Measurements from ENCODE around the gene VTCN1. TPM values are rescaled to one million over a fixed set of nuclear protein-coding genes. Genes with fewer than 3 reads are reported as not detected.

Gene VTCN1
- total RNA-seq, 1 donor from 2014 or later = not detected

DNA sequence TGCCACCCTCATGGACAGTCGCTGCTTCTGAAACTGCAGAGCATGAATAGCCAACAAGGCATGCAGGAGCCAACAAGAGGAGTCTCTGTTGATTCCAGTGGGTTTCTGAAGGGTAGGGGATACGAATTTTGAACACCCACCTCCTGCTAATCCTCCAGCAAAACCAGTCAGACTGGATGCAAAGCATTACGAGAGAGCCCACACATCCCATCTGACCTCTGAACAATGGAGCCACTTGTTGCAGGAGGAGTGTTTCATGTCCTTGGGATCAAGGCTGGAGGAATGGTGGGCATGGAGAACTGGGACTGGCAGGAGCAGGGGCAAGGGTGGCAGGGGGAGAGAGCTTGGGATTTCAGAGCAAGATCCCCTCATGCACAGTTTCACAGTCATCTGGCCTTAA, 1.6 kb downstream of the VTCN1 start:
- DNase-seq (ENCODE audit: low read depth, low spot score) = no peak

DNA sequence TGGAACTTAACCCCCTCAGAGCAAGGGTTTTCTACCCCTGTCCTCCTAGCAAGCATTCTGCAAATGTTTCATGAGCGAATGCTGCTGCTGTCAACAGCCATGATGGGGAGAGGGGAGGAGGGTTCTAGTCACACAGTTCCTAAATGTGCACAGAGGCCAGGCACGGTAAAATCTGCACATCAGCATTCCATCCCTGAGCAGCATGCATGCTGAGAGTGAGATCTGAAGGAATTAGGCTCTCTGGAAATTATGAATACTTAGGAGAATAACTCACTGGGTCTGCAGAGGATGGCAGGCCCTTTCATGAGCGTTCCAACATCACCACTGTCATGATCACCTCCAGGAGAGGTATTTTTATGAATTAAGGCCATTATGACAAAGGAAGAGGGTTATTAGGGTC, 2.1 kb downstream of the VTCN1 start:
- no peak for DNase-seq (ENCODE audit: low read depth, low spot score)

DNA sequence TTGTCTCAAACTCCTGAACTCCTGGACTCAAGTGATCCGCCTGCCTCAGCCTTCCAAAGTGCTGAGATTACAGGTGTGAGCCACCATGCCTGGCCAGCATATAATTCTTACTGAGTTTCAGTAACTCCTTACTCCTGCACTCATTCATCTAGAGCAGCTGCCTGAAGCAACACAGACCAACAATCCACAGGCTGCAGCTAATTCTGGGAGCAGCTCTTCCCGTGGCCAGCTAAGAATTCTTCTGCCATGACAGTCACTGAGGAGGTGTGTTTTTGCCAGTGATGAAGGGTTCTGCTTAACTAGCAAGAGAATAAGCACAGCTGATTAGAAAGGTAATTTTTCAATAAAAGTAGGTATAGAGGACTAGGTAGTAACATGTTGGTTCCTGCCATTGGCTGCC, 5.4 kb downstream of the VTCN1 start:
- no peak for DNase-seq (ENCODE audit: low read depth, low spot score)

DNA sequence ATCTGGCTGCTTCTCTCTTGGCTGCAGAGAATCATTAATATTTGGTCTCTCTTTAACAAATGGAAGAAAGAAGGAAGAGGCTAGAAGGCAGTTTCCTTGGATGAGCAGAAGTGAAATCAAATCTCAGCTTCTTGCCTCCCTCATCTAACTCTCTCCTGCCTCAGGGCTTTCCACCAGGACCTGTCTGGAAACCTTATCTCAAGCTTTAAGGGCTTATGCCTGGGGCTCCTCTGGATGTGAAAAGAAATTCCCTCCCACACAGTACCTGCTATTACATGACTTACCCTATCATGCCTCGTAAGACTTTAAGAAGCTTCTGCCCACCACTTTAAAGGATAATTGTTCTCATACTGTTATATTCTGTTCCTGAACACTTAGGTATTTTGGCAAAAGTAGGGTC, 8.9 kb downstream of the VTCN1 start:
- no peak for DNase-seq (ENCODE audit: low read depth, low spot score)

DNA sequence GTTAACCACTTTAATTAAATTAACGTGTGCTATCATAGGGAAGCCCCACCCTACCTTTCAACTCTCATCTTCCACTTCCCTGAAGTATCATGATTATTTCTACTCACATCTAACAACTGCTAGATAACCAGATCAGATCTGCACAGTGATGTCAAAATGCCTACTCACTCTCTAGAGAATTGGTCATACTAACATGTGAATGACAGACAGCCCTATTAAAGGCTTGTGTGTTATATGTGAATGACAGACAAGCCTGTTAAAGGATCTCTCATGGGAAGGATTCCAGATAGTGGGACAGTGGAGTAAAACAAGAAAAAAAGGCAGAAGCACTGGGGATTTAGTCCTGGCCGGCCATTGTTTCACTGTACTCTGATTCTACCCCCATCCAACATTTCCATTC, 12.6 kb downstream of the VTCN1 start:
- DNase-seq (ENCODE audit: low read depth, low spot score) = no peak

DNA sequence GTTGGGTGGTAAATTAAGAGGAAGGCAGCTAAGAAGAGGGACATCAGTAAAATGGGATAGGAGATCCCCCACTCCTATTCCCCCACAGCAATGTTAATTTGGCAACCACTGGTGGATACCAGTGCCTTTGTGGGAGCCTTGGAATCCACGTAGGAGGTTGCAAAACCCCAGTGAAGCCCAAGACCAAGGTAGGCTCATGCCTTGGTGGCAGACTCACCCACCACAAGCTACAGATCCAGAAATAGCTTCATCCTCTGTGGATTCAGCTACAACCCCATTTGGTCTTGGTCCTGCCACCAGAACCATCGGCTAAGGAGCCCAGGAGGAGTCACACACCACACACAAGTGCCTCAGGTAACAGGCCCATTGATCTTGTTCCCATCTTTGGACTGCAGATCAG, 21.0 kb downstream of the VTCN1 start:
- no peak for DNase-seq (ENCODE audit: low read depth, low spot score)

DNA sequence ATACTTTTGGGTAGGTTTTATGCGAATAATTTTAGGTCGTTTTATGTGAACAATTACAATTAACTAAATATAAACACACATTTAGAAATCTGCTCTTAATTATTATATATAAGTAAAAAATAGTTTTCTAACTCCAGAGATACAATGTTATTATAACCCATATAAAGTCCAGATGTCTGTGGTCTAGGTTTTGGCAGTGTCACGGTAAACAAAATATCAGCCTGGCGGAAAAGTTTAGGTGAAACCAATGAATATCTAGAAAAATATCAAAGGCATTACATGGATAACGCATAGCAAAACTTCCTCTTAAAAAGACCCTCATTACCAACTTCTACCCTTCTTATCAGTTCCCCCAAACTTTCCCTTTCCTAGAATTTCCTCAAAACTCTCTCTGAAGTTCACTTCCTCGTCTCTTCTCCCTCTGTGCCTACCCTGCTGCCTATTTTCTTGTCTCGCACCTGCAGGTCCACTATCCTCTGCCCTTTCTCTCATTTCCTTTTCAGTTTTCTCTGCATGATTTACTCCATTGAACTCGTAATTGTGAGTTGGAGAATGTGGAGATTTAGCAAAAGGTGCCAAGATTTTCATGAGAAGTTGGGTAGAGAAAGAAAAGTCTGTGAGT, 21.8 kb downstream of the VTCN1 start:
- no peak for DNase-seq (ENCODE audit: low read depth, low spot score)

DNA sequence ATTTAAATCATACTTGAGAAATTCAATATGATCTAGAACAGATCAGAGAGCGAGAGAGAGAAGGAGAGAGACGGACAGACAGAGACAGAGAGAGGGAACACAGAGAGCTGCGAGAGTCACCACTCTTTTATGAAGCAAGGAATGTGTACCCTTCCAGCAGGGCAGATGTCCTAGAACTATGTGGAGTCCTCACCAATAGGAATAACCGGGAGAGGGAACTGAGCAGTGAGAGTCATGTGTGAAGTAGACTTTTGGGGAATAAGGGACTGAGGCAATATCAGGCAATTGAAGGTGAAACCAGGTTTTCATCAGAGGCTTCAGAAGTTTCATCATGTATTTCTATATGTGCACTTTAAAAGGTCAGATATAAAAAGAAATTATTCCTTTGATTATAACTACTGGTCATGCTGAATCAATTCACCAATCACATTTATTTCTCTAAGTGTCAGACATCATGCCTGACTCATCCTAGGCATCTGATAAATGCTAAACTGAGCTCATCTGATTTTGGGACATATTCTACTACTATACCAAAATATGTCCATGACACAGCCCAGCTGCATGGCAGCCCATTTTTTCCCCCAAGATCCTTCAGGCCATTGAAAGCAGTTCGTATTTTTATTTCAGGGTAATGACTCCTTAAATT, 22.4 kb downstream of the VTCN1 start:
- DNase-seq (ENCODE audit: low read depth, low spot score) = no peak

DNA sequence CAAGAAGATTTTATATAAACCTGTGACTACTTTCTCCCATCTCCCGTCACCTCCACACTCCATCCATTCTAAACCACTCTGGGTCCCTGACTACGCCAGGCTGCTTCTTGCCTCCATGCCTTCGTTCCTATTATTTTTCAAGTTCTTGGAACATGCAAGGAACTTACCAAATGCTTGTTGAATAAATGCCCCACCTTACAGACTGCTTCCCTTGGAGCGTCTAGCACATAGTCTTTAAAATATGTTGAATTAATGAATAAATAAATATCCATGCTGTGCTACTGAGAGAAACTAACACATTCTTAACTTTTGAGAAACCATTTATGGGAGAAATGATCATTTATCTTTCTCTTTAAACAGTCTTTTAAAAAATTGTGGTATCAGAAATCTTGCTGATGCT, 27.6 kb downstream of the VTCN1 start:
- no peak for DNase-seq (ENCODE audit: low read depth, low spot score)

DNA sequence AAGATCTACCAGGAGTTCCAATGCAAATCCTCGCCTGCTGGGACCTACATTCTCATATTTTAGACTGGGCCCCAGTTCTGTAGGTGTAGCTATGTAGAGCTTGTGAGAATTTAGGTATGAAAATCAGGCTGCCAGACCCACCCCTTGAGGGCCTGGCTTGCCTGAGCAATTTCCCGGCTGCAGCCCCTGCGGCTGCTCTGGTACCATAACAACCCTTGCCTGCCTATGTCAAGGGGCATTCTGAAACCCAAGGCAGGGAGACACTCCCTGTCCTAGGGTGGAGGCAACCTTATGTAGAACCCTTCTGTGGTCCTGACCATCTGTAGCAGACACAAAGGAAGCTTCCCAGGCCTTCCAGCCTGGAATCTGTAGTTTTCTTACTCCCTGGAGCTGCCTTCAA, 28.4 kb downstream of the VTCN1 start:
- DNase-seq (ENCODE audit: low read depth, low spot score) = no peak

DNA sequence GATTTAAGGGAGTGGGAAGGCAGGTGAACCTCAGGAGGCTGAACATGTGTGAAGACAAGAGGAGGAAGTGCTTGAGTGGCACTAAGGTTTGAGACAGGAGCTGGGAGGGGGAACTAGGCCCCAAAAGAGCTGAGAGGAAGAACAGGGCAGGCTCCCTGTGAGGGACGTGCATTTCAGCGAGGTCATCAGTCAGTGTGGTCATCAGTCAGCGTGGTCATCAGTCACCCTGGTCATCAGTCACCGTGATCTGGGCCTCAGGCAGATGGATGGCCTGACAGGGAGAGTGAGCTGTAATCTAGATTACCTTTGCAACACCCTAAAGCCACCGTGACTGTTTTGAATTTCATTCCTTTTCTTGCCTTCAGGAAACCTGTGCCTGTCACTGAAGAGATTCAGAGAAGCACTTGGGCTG, 29.1 kb downstream of the VTCN1 start:
- no peak for DNase-seq (ENCODE audit: low read depth, low spot score)

DNA sequence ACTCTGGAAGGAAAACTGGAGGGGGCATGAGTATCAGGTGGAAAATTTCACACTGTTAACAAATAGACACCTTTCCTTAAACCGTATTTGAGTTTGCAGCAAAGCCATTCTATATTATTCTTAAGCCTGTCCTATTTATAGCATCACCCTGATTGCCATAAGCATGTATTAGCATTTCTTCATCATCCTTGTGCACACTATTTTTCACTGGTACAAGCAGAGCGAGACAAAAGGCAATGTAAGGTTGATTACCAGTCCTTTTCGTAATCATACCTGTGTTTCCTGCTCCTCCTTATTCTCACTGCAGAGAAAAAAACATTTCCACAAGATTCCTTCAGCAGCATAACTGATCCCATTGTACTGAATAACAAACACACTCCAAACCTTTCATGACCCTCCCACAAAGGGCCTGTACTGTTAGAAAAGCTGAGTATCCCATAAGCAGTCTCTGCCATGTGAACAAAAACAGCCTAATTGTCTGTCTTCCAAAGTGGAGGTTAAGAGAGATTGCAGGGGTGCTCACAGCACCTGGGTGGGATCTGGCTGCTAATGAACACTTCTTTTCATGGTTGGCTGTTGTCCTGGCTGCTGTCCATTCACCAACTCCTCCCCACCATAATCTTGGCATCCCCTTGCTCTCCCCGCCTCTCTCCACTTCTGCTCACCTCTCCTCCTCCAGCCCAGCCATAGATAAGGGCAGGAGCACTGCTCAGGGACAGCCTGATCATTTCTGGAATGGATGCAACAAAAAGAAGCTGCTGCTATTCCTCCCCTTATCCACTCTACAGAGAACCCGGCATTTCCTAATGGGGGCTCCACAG, 30.4 kb downstream of the VTCN1 start:
- no peak for DNase-seq (ENCODE audit: low read depth, low spot score)

DNA sequence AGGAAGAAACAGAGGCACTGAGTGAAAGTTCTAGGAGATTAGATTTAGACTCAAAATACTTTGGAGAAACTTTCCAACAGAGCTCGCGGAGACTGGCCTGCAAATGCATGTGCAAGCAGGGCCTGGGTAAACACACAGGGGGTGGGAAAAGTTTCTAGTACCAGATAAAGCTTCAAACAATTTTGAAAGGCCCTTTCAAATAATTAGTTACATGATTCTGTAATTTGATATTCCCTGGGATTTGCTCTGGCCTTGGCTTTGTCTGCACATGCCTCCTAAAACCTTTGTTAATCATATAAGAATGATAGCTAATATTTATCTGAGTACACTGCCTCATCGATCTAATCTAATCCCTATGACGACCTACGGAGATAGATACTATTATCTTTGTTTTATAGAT, 31.3 kb downstream of the VTCN1 start:
- no peak for DNase-seq (ENCODE audit: low read depth, low spot score)

DNA sequence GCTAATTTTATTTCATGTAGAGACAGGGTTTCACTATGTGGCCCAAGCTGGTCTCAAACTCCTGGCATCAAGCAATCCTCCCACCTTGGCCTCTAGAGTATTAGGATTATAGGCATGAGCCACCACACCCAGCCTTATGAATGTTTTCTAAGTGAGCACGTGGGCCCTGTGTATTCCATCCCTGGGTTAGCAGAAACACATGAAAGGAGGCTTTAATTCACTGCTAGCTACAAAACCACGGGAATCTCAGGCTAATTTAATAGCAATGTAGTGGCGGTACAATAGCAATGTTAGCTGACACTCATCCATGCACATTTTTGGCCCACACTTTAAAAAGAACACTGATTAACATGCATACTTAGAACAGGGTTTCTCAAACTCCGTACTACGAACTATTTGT, 32.0 kb downstream of the VTCN1 start:
- no peak for DNase-seq (ENCODE audit: low read depth, low spot score)

DNA sequence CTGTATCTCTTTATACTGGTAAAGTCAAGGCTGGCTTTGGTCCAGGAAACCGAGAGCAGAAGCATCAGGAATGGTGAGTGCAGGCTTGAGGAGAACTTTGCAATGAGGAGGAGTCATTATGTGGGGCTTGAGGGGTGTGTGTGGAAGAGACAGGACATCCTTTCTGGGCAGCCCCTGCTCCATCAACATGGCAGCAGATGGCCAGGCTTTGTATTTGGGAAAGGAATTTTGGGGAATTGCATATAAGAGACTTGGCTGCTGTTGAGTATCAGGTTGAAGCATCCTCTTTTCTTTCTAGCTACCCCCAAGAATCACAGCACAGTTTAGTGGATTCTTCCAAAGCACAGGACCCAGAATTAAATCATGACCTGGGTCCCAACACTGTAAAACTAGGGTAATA, 33.4 kb downstream of the VTCN1 start:
- no peak for DNase-seq (ENCODE audit: low read depth, low spot score)

DNA sequence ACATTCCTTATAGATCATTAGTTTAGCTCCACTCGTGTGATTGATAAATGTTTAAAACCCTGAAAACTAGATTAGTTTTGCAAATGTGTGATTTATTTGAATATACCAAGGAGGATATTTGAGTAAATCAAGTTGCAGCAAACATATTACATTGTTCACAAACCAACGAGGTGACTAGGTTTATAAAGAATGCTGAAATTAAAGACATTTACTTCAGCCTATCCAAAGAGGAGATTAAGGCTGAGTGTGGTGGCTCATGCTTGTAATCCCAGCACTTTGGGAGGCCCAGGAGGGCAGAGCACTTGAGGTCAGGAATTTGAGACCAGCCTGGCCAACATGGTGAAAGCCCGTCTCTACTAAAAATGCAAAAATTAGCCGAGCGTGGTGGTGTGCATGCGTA, 34.1 kb downstream of the VTCN1 start:
- DNase-seq (ENCODE audit: low read depth, low spot score) = no peak

DNA sequence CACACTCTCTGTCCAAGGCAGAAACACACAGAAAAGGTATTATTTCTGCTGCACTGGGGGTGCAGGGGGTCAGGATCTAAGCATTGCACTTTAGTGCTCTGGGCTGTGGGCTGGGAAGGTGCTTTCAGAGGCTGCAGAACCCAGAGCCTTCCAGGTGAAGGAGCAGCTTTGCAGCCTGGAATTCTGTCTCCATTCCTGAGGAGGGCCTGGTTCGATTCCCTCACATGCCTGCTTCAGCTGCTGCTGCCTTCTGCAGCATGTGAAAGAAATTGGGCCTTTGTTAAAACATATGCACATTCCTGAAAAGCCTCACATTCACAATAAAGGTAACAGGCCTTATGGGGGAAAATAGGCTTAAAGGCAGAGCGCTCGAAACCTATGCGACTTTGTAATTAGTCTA, 35.9 kb downstream of the VTCN1 start:
- no peak for DNase-seq (ENCODE audit: low read depth, low spot score)

DNA sequence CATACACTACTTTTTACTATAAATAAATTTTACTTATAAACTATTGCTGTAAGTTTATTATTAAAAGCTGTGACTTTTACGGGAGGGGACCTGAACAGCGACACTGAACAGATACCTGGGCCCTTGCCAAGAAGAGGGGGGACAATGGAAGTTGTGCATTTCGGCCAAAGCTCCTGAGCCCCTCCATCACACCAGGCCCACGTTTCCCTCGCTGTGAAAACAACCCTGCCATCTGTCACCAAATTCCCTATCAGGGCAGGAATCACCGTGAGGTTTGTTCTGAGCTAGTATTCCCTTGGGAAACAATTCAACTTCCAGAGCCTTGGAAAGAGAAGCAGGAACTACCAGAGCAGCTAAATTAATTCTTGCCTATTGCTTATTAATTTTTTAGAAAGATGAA, 37.0 kb downstream of the VTCN1 start:
- DNase-seq (ENCODE audit: low read depth, low spot score) = no peak

DNA sequence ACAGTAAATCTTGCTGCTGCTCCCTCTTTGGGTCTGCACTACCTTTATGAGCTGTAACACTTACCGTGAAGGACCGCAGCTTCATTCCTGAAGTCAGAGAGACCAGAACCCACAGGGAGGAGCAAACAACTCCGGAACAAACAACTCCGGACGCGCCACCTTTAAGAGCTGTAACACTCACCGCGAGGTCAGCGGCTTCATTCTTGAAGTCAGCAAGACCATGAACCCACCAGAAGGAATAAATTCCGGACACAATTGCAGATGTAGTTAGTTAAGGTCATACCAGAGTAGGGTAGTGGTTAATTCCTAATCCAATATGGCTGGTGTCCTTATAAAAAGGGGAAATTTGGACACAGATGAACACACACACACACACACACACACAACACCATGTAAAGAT, 37.7 kb downstream of the VTCN1 start:
- DNase-seq (ENCODE audit: low read depth, low spot score) = no peak

DNA sequence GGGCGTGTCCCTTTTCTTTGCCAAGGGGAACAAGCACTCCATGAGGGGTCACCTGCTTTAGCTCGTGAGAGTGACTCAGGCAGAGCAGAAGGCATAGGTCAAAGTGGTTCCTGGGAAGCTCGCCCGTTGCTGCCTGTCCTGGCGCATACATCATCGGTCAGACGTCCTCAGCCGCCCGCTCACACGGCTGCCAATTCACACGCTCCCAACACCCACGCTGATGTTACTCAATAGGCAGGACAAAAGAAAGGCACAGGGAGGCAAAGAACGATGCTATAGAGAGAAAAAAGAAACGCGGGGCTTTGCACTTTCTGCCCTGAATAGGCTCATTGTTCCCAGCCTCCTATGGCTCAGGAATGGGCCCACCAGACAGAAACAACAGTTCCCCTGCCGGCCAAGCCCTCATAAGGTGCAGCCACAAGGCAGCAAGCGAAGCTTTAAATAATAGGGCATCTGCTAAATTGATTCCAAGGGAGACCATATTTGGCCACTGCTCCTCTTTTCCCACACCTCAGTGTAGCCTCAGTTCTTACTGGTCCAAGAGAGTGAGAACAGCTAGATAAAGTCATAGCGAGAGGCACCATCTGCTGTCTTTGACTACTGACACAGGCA, 38.7 kb downstream of the VTCN1 start:
- DNase-seq (ENCODE audit: low read depth, low spot score) = no peak

DNA sequence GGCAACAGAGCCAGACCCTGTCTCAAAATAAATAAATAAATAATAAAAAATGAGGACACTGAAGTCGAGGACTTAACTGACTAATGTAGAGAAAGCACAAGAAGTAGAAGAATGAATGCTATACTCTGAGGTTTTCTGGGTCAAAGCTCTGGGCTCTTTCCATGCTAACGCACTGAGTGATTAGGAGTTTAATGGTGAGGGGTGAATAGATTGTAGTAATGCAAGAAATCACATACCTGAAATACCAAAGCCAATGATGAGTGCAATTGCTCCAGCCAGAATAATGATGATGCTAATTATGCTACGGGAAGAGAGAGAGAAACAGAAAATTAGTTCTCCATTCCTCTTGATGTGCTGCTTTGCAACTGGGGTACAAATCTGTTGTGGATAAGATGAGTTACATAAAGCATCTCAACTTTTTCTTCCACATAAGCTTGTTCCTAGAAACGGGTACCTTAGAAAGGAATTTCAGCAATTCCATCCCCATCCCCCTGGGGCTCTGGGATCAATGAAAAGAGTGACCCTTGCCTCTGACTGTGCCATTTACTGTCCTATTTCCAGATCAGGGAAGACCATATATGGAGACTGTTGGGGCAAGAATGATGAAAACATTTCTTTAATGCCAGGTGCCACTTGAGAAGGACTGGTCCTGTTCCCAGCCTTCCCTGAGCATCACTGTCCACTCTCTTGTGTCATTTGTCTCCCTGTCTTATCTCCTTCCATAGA, 40.7 kb downstream of the VTCN1 start:
- no peak for DNase-seq (ENCODE audit: low read depth, low spot score)

DNA sequence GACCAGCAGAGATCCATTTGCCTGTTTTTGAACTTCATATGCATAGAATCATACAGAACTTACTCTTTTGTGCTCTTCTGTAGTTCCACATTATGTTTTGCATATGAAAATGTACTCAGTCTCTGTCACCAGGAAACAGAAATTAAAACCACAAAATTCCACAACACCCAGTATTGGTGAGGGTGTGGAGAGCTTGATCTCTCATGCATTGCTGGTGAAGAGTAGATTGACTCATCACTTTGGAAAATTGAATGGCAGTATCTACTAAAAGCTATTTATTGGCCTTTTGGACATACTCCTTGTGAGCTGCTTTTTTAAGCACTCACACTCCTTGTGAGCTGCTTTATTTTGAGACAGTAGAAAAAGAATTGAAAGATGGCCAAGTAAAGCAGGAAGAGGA, 43.3 kb downstream of the VTCN1 start:
- DNase-seq (ENCODE audit: low read depth, low spot score) = no peak

Measured in pulmonary artery endothelial cell (primary cell).